ENCODE measurements around the gene GDNF. TPM values are rescaled to one million over a fixed set of nuclear protein-coding genes. Genes with fewer than 3 reads are reported as not detected.
"Not testable (repeated sequence)": the region's sequence is repeated elsewhere in the genome, so short reads cannot be mapped to it uniquely, and the experiment has no call there.

The GDNF gene
- total and polyA plus RNA-seq, 2 donors (not counting 1 experiment from before 2014, with no cell fraction given): 0.32 to 0.83 TPM

DNA sequence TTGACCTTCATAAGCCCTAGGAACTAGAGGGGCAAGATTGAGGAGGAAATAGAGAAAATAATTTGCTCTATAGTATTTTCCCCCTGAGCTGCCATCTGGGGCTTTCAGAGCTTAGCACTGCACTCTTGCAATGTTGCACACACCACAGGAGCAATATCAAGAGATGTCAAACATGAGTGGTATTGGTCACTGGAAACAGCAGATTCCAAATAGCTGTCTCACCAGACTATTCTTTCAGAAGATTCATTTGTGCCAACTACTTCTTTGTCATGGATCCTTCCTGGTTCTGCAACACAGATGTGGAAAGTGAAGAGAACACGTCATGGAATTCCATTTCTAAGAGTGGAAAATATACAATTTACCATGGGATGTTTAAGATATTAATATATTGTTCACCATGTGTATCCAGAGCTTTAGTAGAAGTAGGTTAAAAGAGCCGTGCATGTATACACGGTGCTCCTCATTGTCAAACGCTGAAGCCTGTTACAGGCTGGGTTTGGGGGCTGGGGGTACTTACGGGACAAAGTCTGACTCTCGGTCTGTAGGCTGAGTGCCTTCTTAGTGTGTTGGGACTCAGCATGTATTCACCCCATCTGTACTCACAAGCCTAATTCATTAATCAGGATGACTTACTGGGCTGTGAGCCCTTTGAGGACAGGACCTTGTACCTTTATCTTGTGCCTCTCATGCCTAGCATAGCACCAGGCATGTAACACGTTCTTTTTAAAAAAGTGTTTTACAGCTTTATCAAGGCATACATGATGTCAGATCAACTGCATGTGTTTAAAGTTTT, 31.4 kb upstream of the GDNF start:
- Histone ChIP-seq H3K27ac (ENCODE audit: insufficient read depth, low read length) (no peak overlapping the region), H3K36me3 (ENCODE audit: control insufficient read depth, insufficient read depth, low read length) (no peaks in the 10 kb centered on the region), H3K27me3 (ENCODE audit: control insufficient read depth, insufficient read depth, low read length) (no peaks in the 10 kb centered on the region), H3K4me2 (ENCODE audit: extremely low read depth, insufficient read depth, low read length) (no peak overlapping the region), H3K9ac (ENCODE audit: insufficient read depth, low read length) (no peak overlapping the region), H3K9me3 (ENCODE audit: control insufficient read depth, insufficient read depth, low read depth, low read length) (no peaks in the 10 kb centered on the region), H2AFZ (ENCODE audit: low read length) (no peak overlapping the region), H4K20me1 (ENCODE audit: control insufficient read depth, extremely low read depth, insufficient read depth, low read length) (no peaks in the 10 kb centered on the region), H3K79me2 (ENCODE audit: control insufficient read depth, insufficient read depth, low read length) (no peaks in the 10 kb centered on the region), H3K4me3 (replicated peaks in 1 of 4; ENCODE audit: control extremely low read depth in 1 of 4, insufficient read depth in 1 of 4, low read depth in 3 of 4, low read length in 4 of 4) (no peak overlapping the region), H3K4me1 (ENCODE audit: control insufficient read depth, extremely low read depth, insufficient read depth, low read length) (no peaks in the 10 kb centered on the region)
- no peak for TF ChIP-seq EZH2 (IDR thresholded peaks at IDR 0.05; ENCODE audit: low read length, missing control alignments)
- TF ChIP-seq, protein P1, sequence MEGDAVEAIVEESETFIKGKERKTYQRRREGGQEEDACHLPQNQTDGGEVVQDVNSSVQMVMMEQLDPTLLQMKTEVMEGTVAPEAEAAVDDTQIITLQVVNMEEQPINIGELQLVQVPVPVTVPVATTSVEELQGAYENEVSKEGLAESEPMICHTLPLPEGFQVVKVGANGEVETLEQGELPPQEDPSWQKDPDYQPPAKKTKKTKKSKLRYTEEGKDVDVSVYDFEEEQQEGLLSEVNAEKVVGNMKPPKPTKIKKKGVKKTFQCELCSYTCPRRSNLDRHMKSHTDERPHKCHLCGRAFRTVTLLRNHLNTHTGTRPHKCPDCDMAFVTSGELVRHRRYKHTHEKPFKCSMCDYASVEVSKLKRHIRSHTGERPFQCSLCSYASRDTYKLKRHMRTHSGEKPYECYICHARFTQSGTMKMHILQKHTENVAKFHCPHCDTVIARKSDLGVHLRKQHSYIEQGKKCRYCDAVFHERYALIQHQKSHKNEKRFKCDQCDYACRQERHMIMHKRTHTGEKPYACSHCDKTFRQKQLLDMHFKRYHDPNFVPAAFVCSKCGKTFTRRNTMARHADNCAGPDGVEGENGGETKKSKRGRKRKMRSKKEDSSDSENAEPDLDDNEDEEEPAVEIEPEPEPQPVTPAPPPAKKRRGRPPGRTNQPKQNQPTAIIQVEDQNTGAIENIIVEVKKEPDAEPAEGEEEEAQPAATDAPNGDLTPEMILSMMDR (conservative IDR thresholded peaks at IDR 0.05 in 1 of 2, IDR thresholded peaks at IDR 0.05 in 1 of 2; ENCODE audit: low read depth in 1 of 2, low read length in 2 of 2): no peak
- peak; percentile 7 to 87 for DNase-seq (ENCODE audit: low read depth in 2 of 2)

DNA sequence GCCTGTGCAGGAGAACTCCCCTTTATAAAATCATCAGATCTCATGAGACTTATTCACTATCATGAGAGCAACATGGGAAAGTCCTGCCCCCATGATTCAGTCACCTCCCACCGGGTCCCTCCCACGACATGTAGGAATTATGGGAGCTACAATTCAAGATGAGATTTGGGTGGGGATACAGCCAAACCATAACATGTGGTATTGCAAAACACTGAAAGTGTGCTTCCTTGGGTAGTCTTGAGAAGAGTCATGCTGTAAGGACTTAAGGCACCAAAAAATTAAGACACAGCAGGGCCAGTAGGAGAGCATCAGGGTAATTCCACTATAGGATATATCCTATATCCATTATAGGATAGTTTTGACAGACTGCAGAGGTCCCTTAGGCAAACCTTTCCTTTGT, 29.4 kb upstream of the GDNF start:
- no peaks in the 10 kb centered on the region for H3K4me1 ChIP-seq (ENCODE audit: control insufficient read depth, extremely low read depth, insufficient read depth, low read length)
- TF ChIP-seq EZH2 (IDR thresholded peaks at IDR 0.05; ENCODE audit: low read length, missing control alignments): no peak
- TF ChIP-seq, protein P1 (conservative IDR thresholded peaks at IDR 0.05 in 1 of 2, IDR thresholded peaks at IDR 0.05 in 1 of 2; ENCODE audit: low read depth in 1 of 2, low read length in 2 of 2): no peak
- no peak overlapping the region for H3K9ac ChIP-seq (ENCODE audit: insufficient read depth, low read length)
- no peaks in the 10 kb centered on the region for H3K27me3 ChIP-seq (ENCODE audit: control insufficient read depth, insufficient read depth, low read length)
- no peak overlapping the region for H3K4me2 ChIP-seq (ENCODE audit: extremely low read depth, insufficient read depth, low read length)
- H4K20me1 ChIP-seq (ENCODE audit: control insufficient read depth, extremely low read depth, insufficient read depth, low read length): no peaks in the 10 kb centered on the region
- peak in 1 of 2 donors; percentile 12 for DNase-seq (ENCODE audit: low read depth in 2 of 2)
- no peaks in the 10 kb centered on the region for H3K36me3 ChIP-seq (ENCODE audit: control insufficient read depth, insufficient read depth, low read length)
- H3K9me3 ChIP-seq (ENCODE audit: control insufficient read depth, insufficient read depth, low read depth, low read length): no peaks in the 10 kb centered on the region
- no peaks in the 10 kb centered on the region for H3K79me2 ChIP-seq (ENCODE audit: control insufficient read depth, insufficient read depth, low read length)
- H3K27ac ChIP-seq (ENCODE audit: insufficient read depth, low read length): no peak overlapping the region
- H2AFZ ChIP-seq (ENCODE audit: low read length): no peak overlapping the region
- H3K4me3 ChIP-seq (replicated peaks in 1 of 4; ENCODE audit: control extremely low read depth in 1 of 4, insufficient read depth in 1 of 4, low read depth in 3 of 4, low read length in 4 of 4): no peak overlapping the region

DNA sequence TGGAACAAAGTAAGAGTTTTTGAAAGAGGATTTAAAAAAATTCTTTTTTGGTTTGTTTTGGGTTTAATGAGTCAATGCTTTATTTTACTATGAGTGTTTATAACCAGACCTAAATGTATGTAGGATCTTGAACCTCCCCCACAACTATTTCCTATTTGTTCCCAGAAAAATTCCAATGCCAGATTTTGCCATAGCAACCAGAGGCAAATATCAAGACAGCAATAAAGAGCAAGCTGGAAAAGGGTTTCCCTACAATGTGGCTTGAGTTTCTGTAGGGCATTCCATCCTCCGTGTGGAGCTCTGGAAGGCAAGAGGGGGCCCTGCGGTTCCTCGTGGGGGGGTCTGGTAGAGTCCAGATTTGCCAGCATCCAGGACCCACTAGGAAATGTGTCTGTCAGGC, 27.8 kb upstream of the GDNF start:
- H3K36me3 ChIP-seq (ENCODE audit: control insufficient read depth, insufficient read depth, low read length): no peaks in the 10 kb centered on the region
- H3K4me2 ChIP-seq (ENCODE audit: extremely low read depth, insufficient read depth, low read length): no peak overlapping the region
- H4K20me1 ChIP-seq (ENCODE audit: control insufficient read depth, extremely low read depth, insufficient read depth, low read length): no peaks in the 10 kb centered on the region
- no peaks in the 10 kb centered on the region for H3K79me2 ChIP-seq (ENCODE audit: control insufficient read depth, insufficient read depth, low read length)
- H3K27ac ChIP-seq (ENCODE audit: insufficient read depth, low read length): no peak overlapping the region
- H3K4me1 ChIP-seq (ENCODE audit: control insufficient read depth, extremely low read depth, insufficient read depth, low read length): no peaks in the 10 kb centered on the region
- no peaks in the 10 kb centered on the region for H3K27me3 ChIP-seq (ENCODE audit: control insufficient read depth, insufficient read depth, low read length)
- no peak overlapping the region for H3K9ac ChIP-seq (ENCODE audit: insufficient read depth, low read length)
- no peak overlapping the region for H2AFZ ChIP-seq (ENCODE audit: low read length)
- H3K9me3 ChIP-seq (ENCODE audit: control insufficient read depth, insufficient read depth, low read depth, low read length): no peaks in the 10 kb centered on the region
- TF ChIP-seq, protein P1 (conservative IDR thresholded peaks at IDR 0.05 in 1 of 2, IDR thresholded peaks at IDR 0.05 in 1 of 2; ENCODE audit: low read depth in 1 of 2, low read length in 2 of 2): no peak
- TF ChIP-seq EZH2 (IDR thresholded peaks at IDR 0.05; ENCODE audit: low read length, missing control alignments): no peak
- DNase-seq (ENCODE audit: low read depth in 2 of 2): peak in 1 of 2 donors; percentile 47
- H3K4me3 ChIP-seq (replicated peaks in 1 of 4; ENCODE audit: control extremely low read depth in 1 of 4, insufficient read depth in 1 of 4, low read depth in 3 of 4, low read length in 4 of 4): no peak overlapping the region

DNA sequence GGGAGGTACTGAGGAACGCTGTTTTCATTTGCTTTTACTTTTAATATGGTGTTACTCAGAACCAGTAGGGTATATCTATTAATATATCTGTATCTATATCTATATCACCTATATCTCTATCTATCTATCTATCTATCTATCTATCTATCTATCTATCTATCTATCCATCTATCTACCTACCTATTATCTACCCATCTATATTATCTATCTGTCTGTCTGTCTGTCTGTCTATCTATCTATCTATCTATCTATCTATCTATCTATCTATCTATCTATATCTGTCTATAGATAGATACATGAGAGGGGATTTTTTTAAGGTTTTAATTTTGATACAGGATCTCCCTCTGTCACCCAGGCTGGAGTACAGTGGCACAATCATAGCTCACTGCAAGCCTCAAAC, 23.1 kb upstream of the GDNF start:
- H3K4me1 ChIP-seq (ENCODE audit: control insufficient read depth, extremely low read depth, insufficient read depth, low read length); H2AFZ ChIP-seq (ENCODE audit: low read length); H3K79me2 ChIP-seq (ENCODE audit: control insufficient read depth, insufficient read depth, low read length); DNase-seq (ENCODE audit: low read depth in 2 of 2); H3K27ac ChIP-seq (ENCODE audit: insufficient read depth, low read length); H3K9me3 ChIP-seq (ENCODE audit: control insufficient read depth, insufficient read depth, low read depth, low read length); H3K4me2 ChIP-seq (ENCODE audit: extremely low read depth, insufficient read depth, low read length); H3K36me3 ChIP-seq (ENCODE audit: control insufficient read depth, insufficient read depth, low read length); H3K4me3 ChIP-seq (replicated peaks in 1 of 4; ENCODE audit: control extremely low read depth in 1 of 4, insufficient read depth in 1 of 4, low read depth in 3 of 4, low read length in 4 of 4); H4K20me1 ChIP-seq (ENCODE audit: control insufficient read depth, extremely low read depth, insufficient read depth, low read length); H3K9ac ChIP-seq (ENCODE audit: insufficient read depth, low read length); H3K27me3 ChIP-seq (ENCODE audit: control insufficient read depth, insufficient read depth, low read length): not testable (repeated sequence)

Measured in fibroblast of lung (primary cell).